K562 (cell line): ENCODE data around the gene TMEM53. TPM values are rescaled to one million over a fixed set of nuclear protein-coding genes. Genes with fewer than 3 reads are reported as not detected.

Experiments used
- ATAC-seq: fragments of 200-7000 bp; cut with Tn5 transposase; 3 replicates; pipeline ENCODE4 v1.9.1; 2020; ENCODE audit warnings: moderate library complexity
- BruUV-seq: library from RNA; stranded (reverse); fragments of 400-500 nt; replicated peaks from 2 replicates; lab custom pipeline; 2021; lab: Mats Ljungman, UMichigan
- CTCF ChIA-PET: fragments of 300-600 bp; formaldehyde crosslinking; extraction: SDS; loops from one replicate; lab custom pipeline; 2021; ENCODE audit warnings: low intra/inter-chr PET ratio; lab: Yijun Ruan, JAX
- POLR2A ChIA-PET: fragments of 300-600, 350-650 bp; sonication (Branson Sonifier 250); formaldehyde crosslinking; extraction: SDS; loops from one replicate; lab custom pipeline; 2021; ENCODE audit warnings: antibody characterized with exemption, inconsistent platforms; lab: Yijun Ruan, JAX
- DNase-seq, 4 experiments: peaks; one replicate each; pipeline versions ENCODE4 v3.0.0 to v3.0.0-alpha.2; 2011 to 2018; ENCODE audit warnings: low spot score in 3 of 4, mixed read lengths in 3 of 4; ENCODE audit errors: extremely low read depth in 1 of 4
- FAIRE-seq: peaks from 2 replicates; lab custom pipeline; 2011; peaks lifted over from hg19 to GRCh38; lab: Jason Lieb, UNC
- H2AFZ ChIP-seq: 2 replicates; pipeline ENCODE4 v1.6.0; 2011; ENCODE audit warnings: low read depth, low read length, control low read depth, inconsistent platforms
- H3K27ac ChIP-seq: fragments of 200-600 bp; 3 replicates; pipeline ENCODE4 v1.8.0; 2011; ENCODE audit warnings: low read depth, mild to moderate bottlenecking, control low read depth, inconsistent platforms, low read length, moderate library complexity, mixed read lengths; ENCODE audit errors: extremely low read depth
- H3K27me3 ChIP-seq, 2 experiments: fragments of 300-600 bp in 1 of 2; 2 replicates in 1 of 2; 3 replicates in 1 of 2; pipeline versions ENCODE4 v1.6.0 to v1.8.0; 2011; ENCODE audit warnings: inconsistent platforms in 2 of 2, low read length in 2 of 2, mild to moderate bottlenecking in 1 of 2, mixed read lengths in 1 of 2, moderate library complexity in 1 of 2; ENCODE audit not compliant: control insufficient read depth in 2 of 2, insufficient read depth in 2 of 2
- H3K36me3 ChIP-seq: fragments of 300-600 bp; 3 replicates; pipeline ENCODE4 v1.8.0; 2011; ENCODE audit warnings: mild to moderate bottlenecking, low read length, inconsistent platforms; ENCODE audit not compliant: control insufficient read depth, insufficient read depth
- H3K4me1 ChIP-seq, 2 experiments: fragments of 200-600 bp in 1 of 2; replicated peaks in 1 of 2; 2 replicates in 1 of 2; 3 replicates in 1 of 2; pipeline versions ENCODE4 v1.5.1 to v1.8.0; 2011; ENCODE audit warnings: inconsistent platforms in 2 of 2, low read length in 2 of 2, mild to moderate bottlenecking in 1 of 2, mixed read lengths in 1 of 2, moderate library complexity in 1 of 2; ENCODE audit not compliant: control insufficient read depth in 2 of 2, insufficient read depth in 2 of 2
- H3K4me2 ChIP-seq: 2 replicates; pipeline ENCODE4 v1.6.1; 2011; ENCODE audit warnings: low read length, control low read depth, inconsistent platforms, mixed read lengths; ENCODE audit not compliant: insufficient read depth
- H3K4me3 ChIP-seq: fragments of 200-600 bp; sonication (generic), shearing (Covaris generic); 2 replicates; pipeline ENCODE4 v1.5.1; 2016; ENCODE audit warnings: control low read depth, inconsistent platforms
- H3K79me2 ChIP-seq: fragments of 200-600 bp; 3 replicates; pipeline ENCODE4 v1.8.0; 2011; ENCODE audit warnings: low read length, inconsistent platforms; ENCODE audit not compliant: control insufficient read depth, insufficient read depth
- H3K9ac ChIP-seq, 2 experiments: 2 replicates each; pipeline versions ENCODE4 v1.6.0 to v1.6.1; 2011; ENCODE audit warnings: low read depth in 2 of 2, low read length in 2 of 2, control low read depth in 1 of 2, inconsistent platforms in 1 of 2, mild to moderate bottlenecking in 1 of 2, mixed read lengths in 1 of 2; ENCODE audit not compliant: insufficient read depth in 1 of 2
- H3K9me1 ChIP-seq: one replicate; pipeline ENCODE4 v1.6.0; 2011; ENCODE audit warnings: inconsistent platforms, mild to moderate bottlenecking, low read length, moderate library complexity; ENCODE audit not compliant: control insufficient read depth, insufficient read depth
- H3K9me3 ChIP-seq: replicated peaks from 2 replicates; pipeline ENCODE4 v1.5.1; 2011; ENCODE audit warnings: low read depth, low read length, inconsistent platforms; ENCODE audit not compliant: control insufficient read depth, insufficient read depth
- H4K20me1 ChIP-seq: replicated peaks from 2 replicates; pipeline ENCODE4 v1.6.1; 2011; ENCODE audit warnings: low read length, inconsistent platforms, mixed read lengths; ENCODE audit not compliant: control insufficient read depth, insufficient read depth
- FOXP1 ChIP-seq: sonication (generic); formaldehyde crosslinking; IDR thresholded peaks from 2 replicates; pipeline ENCODE4 v1.8.0; 2022; ENCODE audit warnings: mild to moderate bottlenecking, missing genetic modification reagents
- RBM22 ChIP-seq: fragments of 200-400 bp; formaldehyde crosslinking; IDR thresholded peaks from 2 replicates; pipeline ENCODE4 v1.6.1; 2018; ENCODE audit warnings: low read length, low read depth; ENCODE audit not compliant: poor library complexity, severe bottlenecking
- SIX5 ChIP-seq, 2 experiments: IDR thresholded peaks; 2 replicates each; pipeline ENCODE4 v1.6.1; 2011; ENCODE audit warnings: low read length in 2 of 2, borderline replicate concordance in 1 of 2, low read depth in 1 of 2, mild to moderate bottlenecking in 1 of 2, moderate library complexity in 1 of 2; ENCODE audit not compliant: insufficient read depth in 1 of 2
- SRSF3 ChIP-seq: fragments of 200-400 bp; formaldehyde crosslinking; IDR thresholded peaks from 2 replicates; pipeline ENCODE4 v1.6.1; 2016; ENCODE audit warnings: mild to moderate bottlenecking, low read length, moderate library complexity; ENCODE audit not compliant: insufficient read depth
- TFAM ChIP-seq: fragments of 250-450 bp; sonication (Bioruptor Pico); conservative IDR thresholded peaks from 2 replicates; pipeline ENCODE4 v1.5.0; 2021; ENCODE audit warnings: mild to moderate bottlenecking, moderate library complexity
- ZNF12 ChIP-seq: sonication (generic); formaldehyde crosslinking; IDR thresholded peaks from 2 replicates; pipeline ENCODE4 v1.4.0; 2020; ENCODE audit warnings: mild to moderate bottlenecking, missing genetic modification reagents
- WGBS: fragments of 100-300 bp; shearing (Covaris generic); methylation state at CpG from one replicate; pipeline ENCODE4 v1.1.6; 2016; ENCODE audit warnings: low coverage, mixed read lengths; ENCODE audit not compliant: insufficient coverage; ENCODE audit errors: missing lambda C conversion rate; 5-methylcytosine and 5-hydroxymethylcytosine counted together
- in situ Hi-C: fragments of 300-500 bp; cut with MboI; formaldehyde crosslinking; loops from 4 replicates; pipeline ENCODE4 v1.15.0; 2018; ENCODE audit warnings: inconsistent platforms, mixed read lengths
- intact Hi-C: fragments of 100-400 bp; cut with micrococcal nuclease; formaldehyde crosslinking; loops from 2 replicates; pipeline ENCODE4 v1.14.2; 2022
- polyA plus RNA-seq, 8 experiments: library from polyadenylated mRNA; depleted of rRNA in 4 of 8; stranded (reverse) in 5 of 8; unstranded in 3 of 8; fragments of >200 nt; fragmentation: Nextera tagmentation in 2 of 8; fragmentation: Illumina TruSeq in 1 of 8; extraction: Ambion mirVana in 2 of 8; extraction: Trizol in 1 of 8; gene quantifications; 2 replicates each; pipeline versions ENCODE4 v1.2.1 to v1.2.3, GENCODE V29; 2011 to 2014; ENCODE audit warnings: inconsistent platforms in 1 of 8, missing spikeins in 1 of 8
- total RNA-seq, 7 experiments: library from RNA; depleted of rRNA in 6 of 7; stranded (reverse); fragments of >200 nt in 6 of 7; fragmentation: Illumina TruSeq in 2 of 7; extraction: Trizol in 2 of 7; gene quantifications; 2 replicates each; pipeline versions ENCODE4 v1.2.1 to v1.2.3, GENCODE V29; 2011 to 2021; ENCODE audit warnings: low replicate concordance in 1 of 7
- TF ChIP-seq, protein P1 (sequence below), 2 experiments: fragments of 250-450 bp in 1 of 2; fragments of 450-650 bp in 1 of 2; sonication (Bioruptor Pico) in 1 of 2; IDR thresholded peaks; 2 replicates each; pipeline versions ENCODE4 v1.6.1 to v1.8.0; 2016 to 2021; ENCODE audit warnings: mild to moderate bottlenecking in 2 of 2, moderate library complexity in 2 of 2, missing compliant biosample characterization in 1 of 2, missing genetic modification characterization in 1 of 2
- TF ChIP-seq, protein P2 (sequence below): sonication (generic); formaldehyde crosslinking; IDR thresholded peaks from 2 replicates; pipeline ENCODE4 v1.8.0; 2023; ENCODE audit warnings: mild to moderate bottlenecking, missing genetic modification reagents
- TF ChIP-seq, protein P3 (sequence below): fragments of 250-450 bp; sonication (Bioruptor Pico); IDR thresholded peaks from 2 replicates; pipeline ENCODE4 v1.9.0; 2021; ENCODE audit warnings: mild to moderate bottlenecking
- TF ChIP-seq, protein P4 (sequence below), 2 experiments: IDR thresholded peaks in 1 of 2; conservative IDR thresholded peaks in 1 of 2; 2 replicates each; pipeline ENCODE4 v1.6.1; 2016; ENCODE audit warnings: low read depth in 2 of 2, mild to moderate bottlenecking in 1 of 2, missing compliant biosample characterization in 1 of 2, missing genetic modification characterization in 1 of 2, moderate library complexity in 1 of 2

The TMEM53 gene
- total and polyA plus RNA-seq, 9 of the 15 experiments (the other 6 are each of a cell fraction or from before 2014, with no cell fraction given): 0.23 to 3.7 (median 2.0) TPM

DNA sequence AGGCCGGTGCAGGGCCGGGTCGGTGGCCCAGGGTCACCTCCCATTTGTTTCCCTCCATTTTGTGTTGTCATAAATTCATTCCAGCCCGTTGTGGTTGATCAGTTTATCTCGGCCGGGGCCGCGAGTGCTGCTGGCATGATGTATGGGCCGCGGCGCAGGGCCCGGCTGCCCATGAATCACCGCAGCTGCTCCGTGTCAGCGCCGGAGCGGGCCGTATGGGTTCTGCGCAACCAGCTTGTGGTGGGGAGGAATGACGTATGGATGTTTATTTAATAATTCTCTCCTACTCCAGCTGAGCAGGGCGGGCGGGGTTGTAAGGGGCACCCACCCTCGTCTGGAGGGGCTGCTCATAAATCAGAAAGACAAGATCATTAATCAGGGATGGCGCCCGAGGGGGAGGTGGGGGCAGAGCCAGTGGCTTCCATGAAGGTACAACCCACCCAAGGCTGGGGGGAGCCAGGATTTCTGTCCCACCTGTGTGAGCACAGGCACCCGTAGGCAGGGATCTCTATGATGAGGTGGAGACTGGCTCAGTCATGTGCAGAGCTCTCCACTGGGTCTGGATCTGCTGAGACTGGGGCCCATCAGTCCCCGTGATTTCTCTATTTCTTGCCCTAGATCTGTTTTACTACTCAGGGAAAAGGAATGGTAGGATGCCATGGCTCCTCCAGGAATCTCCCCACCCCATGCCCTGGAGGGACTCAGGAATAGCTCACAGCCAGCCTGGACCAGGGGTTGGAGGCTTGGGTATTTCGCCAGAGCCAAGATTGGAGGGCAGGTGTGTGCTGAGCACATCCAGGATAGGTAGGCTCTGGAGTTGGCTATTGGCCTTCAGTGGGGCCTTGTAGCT lies 27.8 kb downstream of the TMEM53 start:
- BruUV-seq: no TSS peak
- H3K4me2 ChIP-seq: no peak overlapping the region
- ATAC-seq (no peak), FAIRE-seq (no peak), DNase-seq (no peak)
- H3K4me1 ChIP-seq: peaks cover 0 to 19% of the 10 kb centered on the region in 2 experiments; a peak in 2 of 5 replicates
- H3K27me3 ChIP-seq: no peaks in the 10 kb centered on the region
- H4K20me1 ChIP-seq: peaks cover 5% of the 10 kb centered on the region; the same call in 1 of the 2 replicates
- POLR2A ChIA-PET: interaction anchor here (0.6 to 17.6 kb wide), 9 partner anchors 12 to 91 kb away, joined by 3 to 328 read pairs (median 4); partner anchors contain the start of genes ARMH1 and TMEM53
- peaks cover 99% of the 10 kb centered on the region; the same call in 2 of the 3 replicates for H3K36me3 ChIP-seq
- intact Hi-C loops (no loop called here), in situ Hi-C loops (no loop called here)
- 0 out of 4 replicates have a peak overlapping the region, but pooled peaks of 1 of the 2 experiments have one; percentile 23 for H3K9ac ChIP-seq
- no peak overlapping the region for H3K27ac ChIP-seq
- 84% methylated on average over 25 of the region's 28 CpGs for WGBS
- H2AFZ ChIP-seq: no peak overlapping the region
- CTCF ChIA-PET: no interaction called here
- H3K4me3 ChIP-seq: no peak overlapping the region
- H3K9me3 ChIP-seq: no peaks in the 10 kb centered on the region
- no peaks in the 10 kb centered on the region for H3K79me2 ChIP-seq
- H3K9me1 ChIP-seq: no peaks in the 10 kb centered on the region
- TF ChIP-seq ZNF12 (CRISPR knock-in tag) (no peak), FOXP1 (CRISPR knock-in tag) (no peak), RBM22 (no peak), TFAM (CRISPR knock-in tag) (no peak), SIX5 (IDR thresholded peaks at IDR 0.05; ENCODE audit: borderline replicate concordance in 1 of 2, insufficient read depth in 1 of 2, low read depth in 1 of 2, low read length in 2 of 2) (no peak), SRSF3 (no peak)
- TF ChIP-seq, protein P1, sequence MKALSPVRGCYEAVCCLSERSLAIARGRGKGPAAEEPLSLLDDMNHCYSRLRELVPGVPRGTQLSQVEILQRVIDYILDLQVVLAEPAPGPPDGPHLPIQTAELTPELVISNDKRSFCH (CRISPR knock-in tag; IDR thresholded peaks at IDR 0.05): no peak
- TF ChIP-seq, protein P1 (tag; IDR thresholded peaks at IDR 0.05): no peak
- TF ChIP-seq, protein P2, sequence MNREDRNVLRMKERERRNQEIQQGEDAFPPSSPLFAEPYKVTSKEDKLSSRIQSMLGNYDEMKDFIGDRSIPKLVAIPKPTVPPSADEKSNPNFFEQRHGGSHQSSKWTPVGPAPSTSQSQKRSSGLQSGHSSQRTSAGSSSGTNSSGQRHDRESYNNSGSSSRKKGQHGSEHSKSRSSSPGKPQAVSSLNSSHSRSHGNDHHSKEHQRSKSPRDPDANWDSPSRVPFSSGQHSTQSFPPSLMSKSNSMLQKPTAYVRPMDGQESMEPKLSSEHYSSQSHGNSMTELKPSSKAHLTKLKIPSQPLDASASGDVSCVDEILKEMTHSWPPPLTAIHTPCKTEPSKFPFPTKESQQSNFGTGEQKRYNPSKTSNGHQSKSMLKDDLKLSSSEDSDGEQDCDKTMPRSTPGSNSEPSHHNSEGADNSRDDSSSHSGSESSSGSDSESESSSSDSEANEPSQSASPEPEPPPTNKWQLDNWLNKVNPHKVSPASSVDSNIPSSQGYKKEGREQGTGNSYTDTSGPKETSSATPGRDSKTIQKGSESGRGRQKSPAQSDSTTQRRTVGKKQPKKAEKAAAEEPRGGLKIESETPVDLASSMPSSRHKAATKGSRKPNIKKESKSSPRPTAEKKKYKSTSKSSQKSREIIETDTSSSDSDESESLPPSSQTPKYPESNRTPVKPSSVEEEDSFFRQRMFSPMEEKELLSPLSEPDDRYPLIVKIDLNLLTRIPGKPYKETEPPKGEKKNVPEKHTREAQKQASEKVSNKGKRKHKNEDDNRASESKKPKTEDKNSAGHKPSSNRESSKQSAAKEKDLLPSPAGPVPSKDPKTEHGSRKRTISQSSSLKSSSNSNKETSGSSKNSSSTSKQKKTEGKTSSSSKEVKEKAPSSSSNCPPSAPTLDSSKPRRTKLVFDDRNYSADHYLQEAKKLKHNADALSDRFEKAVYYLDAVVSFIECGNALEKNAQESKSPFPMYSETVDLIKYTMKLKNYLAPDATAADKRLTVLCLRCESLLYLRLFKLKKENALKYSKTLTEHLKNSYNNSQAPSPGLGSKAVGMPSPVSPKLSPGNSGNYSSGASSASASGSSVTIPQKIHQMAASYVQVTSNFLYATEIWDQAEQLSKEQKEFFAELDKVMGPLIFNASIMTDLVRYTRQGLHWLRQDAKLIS (CRISPR knock-in tag): no peak
- TF ChIP-seq, protein P3, sequence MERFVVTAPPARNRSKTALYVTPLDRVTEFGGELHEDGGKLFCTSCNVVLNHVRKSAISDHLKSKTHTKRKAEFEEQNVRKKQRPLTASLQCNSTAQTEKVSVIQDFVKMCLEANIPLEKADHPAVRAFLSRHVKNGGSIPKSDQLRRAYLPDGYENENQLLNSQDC (CRISPR knock-in tag): no peak
- TF ChIP-seq, protein P4, sequence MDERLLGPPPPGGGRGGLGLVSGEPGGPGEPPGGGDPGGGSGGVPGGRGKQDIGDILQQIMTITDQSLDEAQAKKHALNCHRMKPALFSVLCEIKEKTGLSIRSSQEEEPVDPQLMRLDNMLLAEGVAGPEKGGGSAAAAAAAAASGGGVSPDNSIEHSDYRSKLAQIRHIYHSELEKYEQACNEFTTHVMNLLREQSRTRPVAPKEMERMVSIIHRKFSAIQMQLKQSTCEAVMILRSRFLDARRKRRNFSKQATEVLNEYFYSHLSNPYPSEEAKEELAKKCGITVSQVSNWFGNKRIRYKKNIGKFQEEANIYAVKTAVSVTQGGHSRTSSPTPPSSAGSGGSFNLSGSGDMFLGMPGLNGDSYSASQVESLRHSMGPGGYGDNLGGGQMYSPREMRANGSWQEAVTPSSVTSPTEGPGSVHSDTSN (CRISPR knock-in tag; IDR thresholded peaks at IDR 0.05; ENCODE audit: low read depth): no peak
- TF ChIP-seq, protein P4 (tag; conservative IDR thresholded peaks at IDR 0.05; ENCODE audit: low read depth): no peak
